Trophoblast cell (in vitro differentiated cells and primary cell): ENCODE data around the gene CDO1.

Experiments used
- DNase-seq, 2 donors: peaks; one replicate each; pipeline ENCODE4 v3.0.0-alpha.2; 2016
- H2AFZ ChIP-seq: 2 replicates; pipeline ENCODE4 v1.6.1; 2013; ENCODE audit warnings: low read length, moderate library complexity, mild to moderate bottlenecking; ENCODE audit not compliant: insufficient read depth, poor library complexity
- H2AK5ac ChIP-seq: 2 replicates; pipeline ENCODE4 v1.6.1; 2013; ENCODE audit warnings: mild to moderate bottlenecking, low read length
- H2BK120ac ChIP-seq: 2 replicates; pipeline ENCODE4 v1.6.1; 2013; ENCODE audit warnings: low read length, mild to moderate bottlenecking, moderate library complexity; ENCODE audit not compliant: insufficient read depth, poor library complexity
- H2BK12ac ChIP-seq: 2 replicates; pipeline ENCODE4 v1.6.1; 2013; ENCODE audit warnings: mild to moderate bottlenecking, low read length, moderate library complexity
- H2BK5ac ChIP-seq: 2 replicates; pipeline ENCODE4 v1.6.1; 2013; ENCODE audit warnings: low read length, low read depth, moderate library complexity, mild to moderate bottlenecking; ENCODE audit not compliant: poor library complexity
- H3K14ac ChIP-seq: 2 replicates; pipeline ENCODE4 v1.6.1; 2013; ENCODE audit warnings: mild to moderate bottlenecking, low read length
- H3K18ac ChIP-seq: 2 replicates; pipeline ENCODE4 v1.6.1; 2013; ENCODE audit warnings: mild to moderate bottlenecking, low read length
- H3K23ac ChIP-seq: 2 replicates; pipeline ENCODE4 v1.6.1; 2013; ENCODE audit warnings: low read length
- H3K27ac ChIP-seq: 2 replicates; pipeline ENCODE4 v1.5.1; 2013; ENCODE audit warnings: low read depth, mild to moderate bottlenecking, inconsistent platforms, low read length, moderate library complexity
- H3K27me3 ChIP-seq: 2 replicates; pipeline ENCODE4 v1.6.1; 2013; ENCODE audit warnings: inconsistent platforms, mild to moderate bottlenecking, low read length, moderate library complexity; ENCODE audit not compliant: insufficient read depth
- H3K36me3 ChIP-seq, 2 experiments: 1 replicate in 1 of 2; 2 replicates in 1 of 2; pipeline ENCODE4 v1.6.1; 2013; ENCODE audit warnings: low read length in 2 of 2, mild to moderate bottlenecking in 2 of 2, moderate library complexity in 1 of 2; ENCODE audit not compliant: insufficient read depth in 2 of 2, control insufficient read depth in 1 of 2
- H3K4ac ChIP-seq: 2 replicates; pipeline ENCODE4 v1.6.1; 2013; ENCODE audit warnings: low read depth, mild to moderate bottlenecking, low read length, moderate library complexity
- H3K4me1 ChIP-seq, 2 experiments: 1 replicate in 1 of 2; 2 replicates in 1 of 2; pipeline ENCODE4 v1.6.1; 2013; ENCODE audit warnings: low read length in 2 of 2, mild to moderate bottlenecking in 2 of 2, moderate library complexity in 1 of 2; ENCODE audit not compliant: insufficient read depth in 2 of 2, control insufficient read depth in 1 of 2
- H3K4me2 ChIP-seq: 2 replicates; pipeline ENCODE4 v1.6.1; 2013; ENCODE audit warnings: inconsistent platforms, mild to moderate bottlenecking, low read length, moderate library complexity
- H3K4me3 ChIP-seq: 2 replicates; pipeline ENCODE4 v1.5.1; 2013; ENCODE audit warnings: mild to moderate bottlenecking, low read depth, low read length, inconsistent platforms
- H3K79me1 ChIP-seq: one replicate; pipeline ENCODE4 v1.6.1; 2013; ENCODE audit warnings: low read length
- H3K79me2 ChIP-seq: 2 replicates; pipeline ENCODE4 v1.6.1; 2013; ENCODE audit warnings: low read length, mild to moderate bottlenecking; ENCODE audit not compliant: control insufficient read depth, insufficient read depth, poor library complexity
- H3K9ac ChIP-seq: 2 replicates; pipeline ENCODE4 v1.6.1; 2013; ENCODE audit warnings: mild to moderate bottlenecking, low read length
- H3K9me3 ChIP-seq: 2 replicates; pipeline ENCODE4 v1.6.1; 2013; ENCODE audit warnings: low read depth, mild to moderate bottlenecking, control low read depth, inconsistent platforms, low read length; ENCODE audit not compliant: insufficient read depth
- H4K12ac ChIP-seq: 2 replicates; pipeline ENCODE4 v1.6.1; 2013; ENCODE audit warnings: low read depth, mild to moderate bottlenecking, low read length, moderate library complexity
- H4K8ac ChIP-seq: 2 replicates; pipeline ENCODE4 v1.6.1; 2013; ENCODE audit warnings: low read depth, mild to moderate bottlenecking, low read length, moderate library complexity
- H4K91ac ChIP-seq: one replicate; pipeline ENCODE4 v1.6.1; 2013; ENCODE audit warnings: low read depth, mild to moderate bottlenecking, low read length, moderate library complexity
- WGBS: extraction: QIAGEN DNeasy Blood & Tissue Kit; methylation state at CpG from one replicate; pipeline ENCODE4 v1.1.7; 2013; ENCODE audit warnings: missing lambda C conversion rate; ENCODE audit not compliant: insufficient read length, insufficient coverage; ENCODE audit errors: extremely low coverage; 5-methylcytosine and 5-hydroxymethylcytosine counted together

Gene CDO1

DNA sequence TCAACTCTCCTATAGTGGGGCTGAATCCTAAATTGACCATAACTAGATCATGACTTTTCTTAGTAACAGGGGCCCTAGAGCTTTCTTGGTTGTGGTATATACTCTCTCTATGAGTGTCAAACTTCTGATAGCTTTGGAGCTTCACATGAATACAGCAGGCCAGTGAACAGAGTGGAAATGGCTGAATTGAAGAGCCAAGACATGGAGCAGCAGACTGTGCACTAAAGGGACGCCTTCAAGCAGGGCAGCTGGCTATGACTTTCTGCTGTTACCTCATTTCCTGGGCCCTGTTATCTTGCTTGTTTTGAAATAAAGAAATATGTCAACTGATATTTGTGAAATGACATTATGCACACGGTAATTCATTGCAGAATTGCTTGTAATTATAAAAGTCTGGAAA, 16.4 kb downstream of the CDO1 start:
- no peaks in the 10 kb centered on the region for H3K9me3 ChIP-seq
- no peak for DNase-seq
- no peak overlapping the region for H2AFZ ChIP-seq
- no peak overlapping the region for H2BK12ac ChIP-seq
- H2AK5ac ChIP-seq: no peak overlapping the region
- H3K79me2 ChIP-seq: no peaks in the 10 kb centered on the region
- no peak overlapping the region for H2BK5ac ChIP-seq
- WGBS: no CpG with 5 or more reads among the region's 2 CpGs
- H3K4me3 ChIP-seq: no peak overlapping the region
- H4K91ac ChIP-seq: no peak overlapping the region
- no peak overlapping the region for H3K4ac ChIP-seq
- H3K27ac ChIP-seq: no peak overlapping the region
- no peaks in the 10 kb centered on the region for H3K36me3 ChIP-seq
- H3K27me3 ChIP-seq: no peaks in the 10 kb centered on the region
- no peak overlapping the region for H4K12ac ChIP-seq
- H4K8ac ChIP-seq: no peak overlapping the region
- no peak overlapping the region for H3K23ac ChIP-seq
- H3K9ac ChIP-seq: no peak overlapping the region
- no peak overlapping the region for H3K4me2 ChIP-seq
- no peak overlapping the region for H2BK120ac ChIP-seq
- H3K4me1 ChIP-seq: peaks cover 0 to 10% of the 10 kb centered on the region in 2 experiments
- H3K18ac ChIP-seq: no peak overlapping the region
- no peak overlapping the region for H3K14ac ChIP-seq
- peaks cover 4% of the 10 kb centered on the region for H3K79me1 ChIP-seq

DNA sequence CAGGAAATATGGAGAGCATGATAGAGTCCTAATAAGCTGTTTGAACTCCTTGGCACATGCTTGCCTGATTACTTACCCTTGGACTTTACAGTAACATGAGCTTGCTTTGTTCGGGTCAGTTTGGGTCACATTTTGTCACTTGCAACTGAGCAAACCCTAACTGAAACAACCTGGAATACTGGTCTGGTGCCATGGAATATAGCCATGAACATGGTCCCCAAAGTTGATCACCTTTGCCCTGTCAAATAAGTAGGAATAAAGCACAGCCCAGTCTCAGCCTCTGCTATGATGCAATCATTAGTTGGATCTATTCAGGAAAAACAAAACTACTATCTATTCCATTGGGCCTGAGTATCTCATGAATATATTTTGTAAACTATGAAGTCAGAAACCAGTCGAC, 18.2 kb downstream of the CDO1 start:
- Histone ChIP-seq H3K4ac (no peak overlapping the region), H3K36me3 (no peaks in the 10 kb centered on the region), H3K18ac (no peak overlapping the region), H3K79me2 (no peaks in the 10 kb centered on the region), H3K14ac (no peak overlapping the region), H3K23ac (no peak overlapping the region), H3K4me2 (no peak overlapping the region), H3K79me1 (peaks cover 4% of the 10 kb centered on the region), H3K4me3 (no peak overlapping the region), H3K9ac (no peak overlapping the region), H3K27me3 (no peaks in the 10 kb centered on the region), H2BK120ac (no peak overlapping the region), H4K12ac (no peak overlapping the region), H2BK12ac (no peak overlapping the region), H3K27ac (no peak overlapping the region), H4K8ac (no peak overlapping the region), H3K9me3 (no peaks in the 10 kb centered on the region), H2BK5ac (no peak overlapping the region), H2AK5ac (no peak overlapping the region), H3K4me1 (peaks cover 0 to 10% of the 10 kb centered on the region in 2 experiments), H2AFZ (no peak overlapping the region), H4K91ac (no peak overlapping the region)
- WGBS: no CpG with 5 or more reads among the region's 2 CpGs
- DNase-seq: no peak

DNA sequence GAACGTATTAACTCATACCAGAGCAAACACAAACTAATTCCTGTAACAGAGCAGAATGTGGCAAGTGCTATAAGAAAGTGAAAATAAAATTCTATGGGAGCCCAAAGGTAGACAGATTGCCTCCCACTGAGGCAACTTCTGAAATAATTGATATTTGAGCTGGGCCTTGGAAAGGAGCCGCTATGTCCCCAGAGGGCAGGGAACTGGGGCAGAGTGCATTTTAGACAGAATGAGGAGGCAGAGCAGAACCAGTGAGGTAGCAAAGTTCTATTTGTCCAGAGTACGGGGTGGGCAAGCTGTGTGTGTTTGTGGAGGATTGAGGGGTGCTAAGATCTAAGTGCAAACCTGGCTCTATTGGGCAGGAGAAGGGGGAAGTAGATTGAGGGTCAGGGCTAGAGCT, 19.8 kb downstream of the CDO1 start:
- Histone ChIP-seq H2AFZ (no peak overlapping the region), H3K79me1 (no peaks in the 10 kb centered on the region), H4K91ac (no peak overlapping the region), H3K23ac (no peak overlapping the region), H3K4me2 (no peak overlapping the region), H4K12ac (no peak overlapping the region), H3K9ac (no peak overlapping the region), H3K14ac (no peak overlapping the region), H3K18ac (no peak overlapping the region), H3K4me1 (peaks cover 0 to 5% of the 10 kb centered on the region in 2 experiments), H3K9me3 (no peaks in the 10 kb centered on the region), H3K36me3 (no peaks in the 10 kb centered on the region), H3K27me3 (no peaks in the 10 kb centered on the region), H2BK12ac (no peak overlapping the region), H2AK5ac (no peak overlapping the region), H2BK5ac (no peak overlapping the region), H4K8ac (no peak overlapping the region), H2BK120ac (no peak overlapping the region), H3K79me2 (no peaks in the 10 kb centered on the region), H3K27ac (no peak overlapping the region), H3K4me3 (no peak overlapping the region), H3K4ac (no peak overlapping the region)
- no CpG with 5 or more reads among the region's 3 CpGs for WGBS
- no peak for DNase-seq

DNA sequence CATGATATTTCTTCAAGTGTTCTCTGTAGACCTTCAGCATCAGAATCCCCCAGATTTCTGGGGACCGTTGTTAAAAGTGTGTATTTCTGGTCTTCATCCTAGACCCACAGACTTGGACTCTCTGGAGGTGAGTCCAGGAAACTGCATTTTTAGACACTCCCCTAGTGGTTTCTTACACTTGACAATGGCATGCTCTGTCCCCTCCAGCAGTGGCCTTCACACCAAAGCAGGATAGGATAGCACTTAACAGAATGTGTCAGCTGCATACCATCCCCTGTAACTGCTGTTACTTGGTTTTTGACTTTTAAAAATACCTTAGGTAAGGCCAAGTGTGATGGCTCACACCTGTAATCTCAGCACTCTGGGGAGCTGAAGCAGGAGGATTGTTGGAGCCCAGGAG, 20.8 kb downstream of the CDO1 start:
- Histone ChIP-seq H4K12ac (no peak overlapping the region), H3K4me3 (no peak overlapping the region), H3K79me1 (no peaks in the 10 kb centered on the region), H2BK12ac (no peak overlapping the region), H4K8ac (no peak overlapping the region), H3K14ac (no peak overlapping the region), H3K9ac (no peak overlapping the region), H2AFZ (no peak overlapping the region), H2BK120ac (no peak overlapping the region), H3K4me2 (no peak overlapping the region), H3K79me2 (no peaks in the 10 kb centered on the region), H2AK5ac (no peak overlapping the region), H3K4me1 (peaks cover 0 to 5% of the 10 kb centered on the region in 2 experiments), H3K23ac (no peak overlapping the region), H3K27me3 (no peaks in the 10 kb centered on the region), H3K4ac (no peak overlapping the region), H3K27ac (no peak overlapping the region), H3K18ac (no peak overlapping the region), H4K91ac (no peak overlapping the region), H2BK5ac (no peak overlapping the region), H3K36me3 (no peaks in the 10 kb centered on the region), H3K9me3 (no peaks in the 10 kb centered on the region)
- no peak for DNase-seq
- no CpG with 5 or more reads among the region's 1 CpG for WGBS
